ENCODE data around the gene MAP6D1.

GRCh38 chr3:183825456-183826161 lies at the start of gene MAP6D1:
- TF ChIP-seq ZFP3 (CRISPR knock-in tag; IDR thresholded peaks at IDR 0.05) (no peak), ZNF70 (CRISPR knock-in tag; IDR thresholded peaks at IDR 0.05) (no peak), BACH2 (CRISPR knock-in tag; IDR thresholded peaks at IDR 0.05; ENCODE audit: borderline replicate concordance) (no peak), ZNF8 (CRISPR knock-in tag; IDR thresholded peaks at IDR 0.05) (no peak), ARNTL (CRISPR knock-in tag; IDR thresholded peaks at IDR 0.05; ENCODE audit: borderline replicate concordance, low read depth) (no peak)
- TF ChIP-seq, protein P1, sequence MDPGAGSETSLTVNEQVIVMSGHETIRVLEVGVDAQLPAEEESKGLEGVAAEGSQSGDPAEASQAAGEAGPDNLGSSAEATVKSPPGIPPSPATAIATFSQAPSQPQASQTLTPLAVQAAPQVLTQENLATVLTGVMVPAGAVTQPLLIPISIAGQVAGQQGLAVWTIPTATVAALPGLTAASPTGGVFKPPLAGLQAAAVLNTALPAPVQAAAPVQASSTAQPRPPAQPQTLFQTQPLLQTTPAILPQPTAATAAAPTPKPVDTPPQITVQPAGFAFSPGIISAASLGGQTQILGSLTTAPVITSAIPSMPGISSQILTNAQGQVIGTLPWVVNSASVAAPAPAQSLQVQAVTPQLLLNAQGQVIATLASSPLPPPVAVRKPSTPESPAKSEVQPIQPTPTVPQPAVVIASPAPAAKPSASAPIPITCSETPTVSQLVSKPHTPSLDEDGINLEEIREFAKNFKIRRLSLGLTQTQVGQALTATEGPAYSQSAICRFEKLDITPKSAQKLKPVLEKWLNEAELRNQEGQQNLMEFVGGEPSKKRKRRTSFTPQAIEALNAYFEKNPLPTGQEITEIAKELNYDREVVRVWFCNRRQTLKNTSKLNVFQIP (CRISPR knock-in tag; IDR thresholded peaks at IDR 0.05; ENCODE audit: borderline replicate concordance, low read depth): no peak
